GM19324 (cell line): Measurements from ENCODE around the gene KRT77.
"Not testable (repeated sequence)": the region's sequence is repeated elsewhere in the genome, so short reads cannot be mapped to it uniquely, and the experiment has no call there.

Source experiments
- ATAC-seq: cut with Tn5 transposase; IDR thresholded peaks from one replicate; pipeline ENCODE4 v1.9.1; 2021; ENCODE audit warnings: mild to moderate bottlenecking, moderate library complexity; ENCODE audit not compliant: unreplicated experiment, low FRiP score

Gene KRT77

GRCh38 chr12:52703424-52703823, at the start of gene KRT77:
TSS of gene KRT77 (minus strand) at chr12:52703524. CDS start at chr12:52703434, 90 bp downstream.
- ATAC-seq, result no peak

- no peak for ATAC-seq
Observed at GRCh38 chr12:52752516-52752915, 49.2 kb upstream of the KRT77 start.

- ATAC-seq, result no peak
Observed at GRCh38 chr12:52751795-52752194, 48.5 kb upstream of the KRT77 start.

GRCh38 chr12:52750532-52750931, 47.2 kb upstream of the KRT77 start:
- ATAC-seq, result not testable (repeated sequence)

GRCh38 chr12:52749827-52750226, 46.5 kb upstream of the KRT77 start:
- ATAC-seq, result no peak

- ATAC-seq, result no peak
Observed at GRCh38 chr12:52748578-52748977, 45.3 kb upstream of the KRT77 start.

- ATAC-seq, result no peak
Observed at GRCh38 chr12:52745554-52745953, 42.2 kb upstream of the KRT77 start.

- no peak for ATAC-seq
Observed at GRCh38 chr12:52744493-52745156, 41.3 kb upstream of the KRT77 start.

GRCh38 chr12:52742822-52743457, 39.6 kb upstream of the KRT77 start:
- no peak for ATAC-seq

GRCh38 chr12:52742196-52742580, 38.9 kb upstream of the KRT77 start:
- no peak for ATAC-seq

GRCh38 chr12:52741375-52742195, 38.3 kb upstream of the KRT77 start:
- no peak for ATAC-seq

- ATAC-seq, result no peak
Observed at GRCh38 chr12:52740584-52740983, 37.3 kb upstream of the KRT77 start.

- ATAC-seq, result no peak
Observed at GRCh38 chr12:52739963-52740362, 36.6 kb upstream of the KRT77 start.

GRCh38 chr12:52735816-52736632, 32.7 kb upstream of the KRT77 start:
- no peak for ATAC-seq

- no peak for ATAC-seq
Observed at GRCh38 chr12:52735106-52735505, 31.8 kb upstream of the KRT77 start.

GRCh38 chr12:52730793-52731192, 27.5 kb upstream of the KRT77 start:
- no peak for ATAC-seq

GRCh38 chr12:52730383-52730782, 27.1 kb upstream of the KRT77 start:
- no peak for ATAC-seq

- no peak for ATAC-seq
Observed at GRCh38 chr12:52729147-52729546, 25.8 kb upstream of the KRT77 start.

- ATAC-seq, result no peak
Observed at GRCh38 chr12:52728374-52728773, 25.1 kb upstream of the KRT77 start.

- no peak for ATAC-seq
Observed at GRCh38 chr12:52727037-52727436, 23.7 kb upstream of the KRT77 start.

- no peak for ATAC-seq
Observed at GRCh38 chr12:52726451-52726850, 23.1 kb upstream of the KRT77 start.
